GM12891 (cell line): ENCODE results near the gene FAM131B.

ENCODE experiments used
- POLR2A ChIP-seq: IDR thresholded peaks from 2 replicates; pipeline ENCODE4 v1.6.1; 2011; ENCODE audit warnings: low read depth, low read length, control low read depth
- POLR2AphosphoS5 ChIP-seq: IDR thresholded peaks from 2 replicates; pipeline ENCODE4 v1.6.1; 2011; ENCODE audit warnings: low read depth, low read length, control low read depth
- TAF1 ChIP-seq: IDR thresholded peaks from 2 replicates; pipeline ENCODE4 v1.6.1; 2011; ENCODE audit warnings: low read depth, low read length, control low read depth

DNA sequence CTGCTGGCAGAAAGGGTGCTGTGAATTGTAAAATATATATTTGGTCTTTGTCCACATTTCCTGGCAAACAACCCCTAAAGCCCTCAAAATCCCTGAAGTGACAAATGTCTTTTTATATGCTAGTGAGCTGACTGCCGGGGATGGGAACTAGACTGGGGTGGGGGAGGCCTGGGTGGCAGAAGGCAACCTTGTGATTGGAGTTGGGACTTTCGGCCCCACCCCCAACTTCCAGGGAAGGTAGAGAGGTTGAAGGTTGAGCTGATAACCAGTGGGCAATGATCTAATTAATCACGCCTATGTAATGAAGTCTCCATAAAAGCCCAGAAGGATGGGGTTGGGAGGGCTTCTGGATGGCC lies 43.5 kb upstream of the FAM131B start:
- TF ChIP-seq POLR2A (no peak), POLR2AphosphoS5 (no peak), TAF1 (no peak)
